Measurements from ENCODE around the gene SEMA6D. TPM values are rescaled to one million over a fixed set of nuclear protein-coding genes. Genes with fewer than 3 reads are reported as not detected.

SEMA6D gene
- total RNA-seq: 4.0 TPM

GRCh38 chr15:47717036-47717612, at the start of gene SEMA6D:
TSS of gene SEMA6D (plus strand) at chr15:47717505. CDS start at chr15:47759799, 42,294 bp downstream.
- peak in 2 of 3 experiments; percentile 31 to 57 for TF ChIP-seq CTCF (IDR thresholded peaks at IDR 0.05)
- peak within 1 kb of the TSS; percentile 77 to 95 for H3K4me3 ChIP-seq
- intact Hi-C loops (cut with DNase I): loop anchor here (2.0 to 10.0 kb wide), 8 partner anchors 244 to 614 kb away; partner anchors contain the start of genes DUT and MYEF2
- H3K4me1 ChIP-seq: peaks cover 6 to 20% of the 10 kb centered on the region in 2 donors
- peak within 1 kb of the TSS; percentile 88 to 94 for H3K27ac ChIP-seq
- H3K27me3 ChIP-seq: no peaks in the 10 kb centered on the region
- no peaks in the 10 kb centered on the region for H3K9me3 ChIP-seq
- DNase-seq (ENCODE audit: low spot score in 2 of 2): peak in 1 of 2 donors; percentile 88
- H3K36me3 ChIP-seq: no peaks in the 10 kb centered on the region

- no peaks in the 10 kb centered on the region for H3K9me3 ChIP-seq
- no peak overlapping the region for H3K4me3 ChIP-seq
- intact Hi-C loops (cut with DNase I): no loop called here
- no peaks in the 10 kb centered on the region for H3K4me1 ChIP-seq
- no peak for TF ChIP-seq CTCF (IDR thresholded peaks at IDR 0.05)
- H3K36me3 ChIP-seq: no peaks in the 10 kb centered on the region
- no peak for DNase-seq (ENCODE audit: low spot score in 2 of 2)
- no peaks in the 10 kb centered on the region for H3K27me3 ChIP-seq
- H3K27ac ChIP-seq: no peak overlapping the region
Measured at GRCh38 chr15:47669221-47669620, 48.1 kb upstream of the SEMA6D start.

GRCh38 chr15:47670365-47670764, 46.9 kb upstream of the SEMA6D start:
- Histone ChIP-seq H3K4me3 (no peak overlapping the region), H3K4me1 (no peaks in the 10 kb centered on the region), H3K9me3 (no peaks in the 10 kb centered on the region), H3K27me3 (no peaks in the 10 kb centered on the region), H3K27ac (no peak overlapping the region), H3K36me3 (no peaks in the 10 kb centered on the region)
- intact Hi-C loops (cut with DNase I): no loop called here
- TF ChIP-seq CTCF (IDR thresholded peaks at IDR 0.05): no peak
- DNase-seq (ENCODE audit: low spot score in 2 of 2): no peak

- no peak for DNase-seq (ENCODE audit: low spot score in 2 of 2)
- Histone ChIP-seq H3K4me1 (no peaks in the 10 kb centered on the region), H3K27me3 (no peaks in the 10 kb centered on the region), H3K4me3 (no peak overlapping the region), H3K36me3 (no peaks in the 10 kb centered on the region), H3K9me3 (no peaks in the 10 kb centered on the region), H3K27ac (no peak overlapping the region)
- no peak for TF ChIP-seq CTCF (IDR thresholded peaks at IDR 0.05)
- intact Hi-C loops (cut with DNase I): no loop called here
Measured at GRCh38 chr15:47673232-47673761, 44.0 kb upstream of the SEMA6D start.

- TF ChIP-seq CTCF (IDR thresholded peaks at IDR 0.05): no peak
- no peak for DNase-seq (ENCODE audit: low spot score in 2 of 2)
- Histone ChIP-seq H3K9me3 (no peaks in the 10 kb centered on the region), H3K27ac (no peak overlapping the region), H3K4me1 (no peaks in the 10 kb centered on the region), H3K36me3 (no peaks in the 10 kb centered on the region), H3K4me3 (no peak overlapping the region), H3K27me3 (no peaks in the 10 kb centered on the region)
- intact Hi-C loops (cut with DNase I): no loop called here
Measured at GRCh38 chr15:47674586-47675232, 42.6 kb upstream of the SEMA6D start.
